Tibial nerve (tissue), 4 donors: ENCODE data around the gene MRPL27. TPM values are rescaled to one million over a fixed set of nuclear protein-coding genes. Genes with fewer than 3 reads are reported as not detected.

Experiments
- DNase-seq, 2 donors: peaks; one replicate each; pipeline ENCODE4 v3.0.0-alpha.2; 2019; ENCODE audit warnings: low spot score in 2 of 2
- H3K27ac ChIP-seq, 4 donors: fragments of 200-600 bp; sonication (generic) in 3 of 4; one replicate each; pipeline ENCODE4 v1.5.1; 2017 to 2019; ENCODE audit warnings: mild to moderate bottlenecking in 1 of 4
- H3K27me3 ChIP-seq, 2 donors: fragments of 200-600 bp; sonication (generic) in 1 of 2; one replicate each; pipeline versions ENCODE4 v1.5.1 to v1.6.0; 2017 to 2019
- H3K36me3 ChIP-seq, 3 donors: fragments of 200-600 bp; sonication (generic); one replicate each; pipeline ENCODE4 v1.5.1; 2018 to 2019
- H3K4me1 ChIP-seq, 4 donors: fragments of 200-600 bp; sonication (generic) in 3 of 4; one replicate each; pipeline ENCODE4 v1.5.1; 2017 to 2019
- H3K4me3 ChIP-seq, 4 donors: fragments of 200-600 bp; sonication (generic) in 3 of 4; one replicate each; pipeline ENCODE4 v1.5.1; 2017 to 2019; ENCODE audit warnings: mild to moderate bottlenecking in 1 of 4, moderate library complexity in 1 of 4
- H3K9me3 ChIP-seq, 4 donors: fragments of 200-600 bp; sonication (generic) in 3 of 4; one replicate each; pipeline ENCODE4 v1.5.1; 2017 to 2019
- CTCF ChIP-seq, 5 experiments: fragments of 200-600 bp in 3 of 5; fragments of 450-650 bp in 2 of 5; sonication (generic) in 3 of 5; IDR thresholded peaks; one replicate each; pipeline ENCODE4 v1.5.1; 2016 to 2019; ENCODE audit warnings: antibody characterized with exemption in 5 of 5, mild to moderate bottlenecking in 3 of 5, moderate library complexity in 2 of 5
- EP300 ChIP-seq, 2 donors: sonication (generic); formaldehyde crosslinking; IDR thresholded peaks; one replicate each; pipeline ENCODE4 v1.6.1; 2017; ENCODE audit warnings: antibody characterized with exemption in 2 of 2, mild to moderate bottlenecking in 1 of 2
- POLR2A ChIP-seq, 2 donors: fragments of 450-650 bp; IDR thresholded peaks; one replicate each; pipeline ENCODE4 v1.6.1; 2017; ENCODE audit warnings: antibody characterized with exemption in 2 of 2, mild to moderate bottlenecking in 2 of 2, moderate library complexity in 2 of 2
- WGBS, 2 donors: methylation state at CpG; one replicate each; pipeline ENCODE4 v1.1.5; 2018; 5-methylcytosine and 5-hydroxymethylcytosine counted together
- total RNA-seq, 4 donors: library from RNA; depleted of rRNA; stranded (reverse); fragments of >200 nt; gene quantifications; one replicate each; pipeline ENCODE4 v1.1.0, GENCODE V29; 2016

MRPL27 gene
- total RNA-seq, 4 donors from 2014 or later: 32.4 to 45.9 (median 34.9) TPM

- Histone ChIP-seq H3K4me3 (no peak overlapping the region), H3K4me1 (peaks cover 0 to 30% (median 21%) of the 10 kb centered on the region in 4 donors), H3K27me3 (no peaks in the 10 kb centered on the region), H3K36me3 (peaks cover 0 to 63% (median 30%) of the 10 kb centered on the region in 3 donors), H3K27ac (no peak overlapping the region), H3K9me3 (no peaks in the 10 kb centered on the region)
- WGBS, 2 donors: 85 to 91% methylated on average over 5 of the region's 5 CpGs
- TF ChIP-seq CTCF (IDR thresholded peaks at IDR 0.05) (no peak), POLR2A (IDR thresholded peaks at IDR 0.05) (no peak), EP300 (IDR thresholded peaks at IDR 0.05) (no peak)
- DNase-seq: no peak
Measured at GRCh38 chr17:50393700-50394099, 20.7 kb upstream of the MRPL27 start.

GRCh38 chr17:50392621-50393020 lies 19.6 kb upstream of the MRPL27 start:
- H3K36me3 ChIP-seq: peaks cover 0 to 74% (median 36%) of the 10 kb centered on the region in 3 donors
- WGBS, 2 donors: 69 to 88% methylated on average over 5 to 6 of the region's 6 CpGs

GRCh38 chr17:50389534-50389933 lies 16.6 kb upstream of the MRPL27 start:
- no peak for DNase-seq
- TF ChIP-seq EP300 (IDR thresholded peaks at IDR 0.05) (no peak), CTCF (IDR thresholded peaks at IDR 0.05) (no peak), POLR2A (IDR thresholded peaks at IDR 0.05) (no peak)
- Histone ChIP-seq H3K9me3 (no peaks in the 10 kb centered on the region), H3K4me1 (peaks cover 0 to 1% (median under 1%) of the 10 kb centered on the region in 4 donors), H3K4me3 (no peak overlapping the region), H3K27ac (no peak overlapping the region), H3K36me3 (peaks cover 0 to 100% (median 61%) of the 10 kb centered on the region in 3 donors), H3K27me3 (no peaks in the 10 kb centered on the region)
- 95 to 98% methylated on average over 6 of the region's 6 CpGs for WGBS, 2 donors

More at GRCh38 chr17:50392621-50393020, 19.6 kb upstream of the MRPL27 start:
- Histone ChIP-seq H3K4me3 (no peak overlapping the region), H3K27me3 (no peaks in the 10 kb centered on the region), H3K27ac (no peak overlapping the region), H3K4me1 (peaks cover 0 to 27% (median 19%) of the 10 kb centered on the region in 4 donors), H3K9me3 (no peaks in the 10 kb centered on the region)
- no peak for DNase-seq
- TF ChIP-seq CTCF (IDR thresholded peaks at IDR 0.05) (no peak), EP300 (IDR thresholded peaks at IDR 0.05) (no peak), POLR2A (IDR thresholded peaks at IDR 0.05) (no peak)

- H3K9me3 ChIP-seq: no peaks in the 10 kb centered on the region
- WGBS, 2 donors: 90 to 96% methylated on average over 3 of the region's 3 CpGs
- no peaks in the 10 kb centered on the region for H3K4me1 ChIP-seq
- H3K36me3 ChIP-seq: peaks cover 0 to 100% (median 68%) of the 10 kb centered on the region in 3 donors
- no peak overlapping the region for H3K27ac ChIP-seq
- no peak overlapping the region for H3K4me3 ChIP-seq
- TF ChIP-seq EP300 (IDR thresholded peaks at IDR 0.05) (no peak), POLR2A (IDR thresholded peaks at IDR 0.05) (no peak)
- H3K27me3 ChIP-seq: no peaks in the 10 kb centered on the region
- DNase-seq: no peak
Measured at GRCh38 chr17:50388728-50389127, 15.7 kb upstream of the MRPL27 start.

GRCh38 chr17:50386510-50386909 lies 13.5 kb upstream of the MRPL27 start:
- DNase-seq: no peak
- no peaks in the 10 kb centered on the region for H3K9me3 ChIP-seq
- peaks cover 0 to 5% (median 0%) of the 10 kb centered on the region in 4 donors for H3K4me1 ChIP-seq
- H3K27ac ChIP-seq: no peak overlapping the region
- H3K27me3 ChIP-seq: no peaks in the 10 kb centered on the region
- H3K36me3 ChIP-seq: peaks cover 0 to 100% (median 74%) of the 10 kb centered on the region in 3 donors
- 38 to 70% methylated on average over 2 to 3 of the region's 3 CpGs for WGBS, 2 donors
- no peak overlapping the region for H3K4me3 ChIP-seq
- TF ChIP-seq CTCF (IDR thresholded peaks at IDR 0.05) (no peak), POLR2A (IDR thresholded peaks at IDR 0.05) (no peak), EP300 (IDR thresholded peaks at IDR 0.05) (no peak)
